ENCODE data around the gene KBTBD2. TPM values are rescaled to one million over a fixed set of nuclear protein-coding genes. Genes with fewer than 3 reads are reported as not detected.
"Not testable (repeated sequence)": the region's sequence is repeated elsewhere in the genome, so short reads cannot be mapped to it uniquely, and the experiment has no call there.

Gene KBTBD2
- total RNA-seq, 1 donor from 2014 or later: 30.8 TPM

- no peak for DNase-seq (ENCODE audit: low spot score)
- intact Hi-C loops (cut with DNase I): loop anchor here (5.0 kb wide), 1 partner anchor 37 kb away; no protein-coding TSS in a partner anchor
Observed at GRCh38 chr7:32865448-32866030, 26.0 kb downstream of the KBTBD2 start.

- DNase-seq (ENCODE audit: low spot score); intact Hi-C loops (cut with DNase I): not testable (repeated sequence)
Observed at GRCh38 chr7:32863872-32864271, 27.7 kb downstream of the KBTBD2 start.

- no peak for DNase-seq (ENCODE audit: low spot score)
- intact Hi-C loops (cut with DNase I): no loop called here
Observed at GRCh38 chr7:32860090-32860489, 31.5 kb downstream of the KBTBD2 start.

GRCh38 chr7:32858648-32859047 is 32.9 kb downstream of the KBTBD2 start:
- no peak for DNase-seq (ENCODE audit: low spot score)

GRCh38 chr7:32857063-32857462 is 34.5 kb downstream of the KBTBD2 start:
- DNase-seq (ENCODE audit: low spot score); intact Hi-C loops (cut with DNase I): not testable (repeated sequence)

More at GRCh38 chr7:32858648-32859047, 32.9 kb downstream of the KBTBD2 start:
- intact Hi-C loops (cut with DNase I): no loop called here

GRCh38 chr7:32855837-32856775 is 35.5 kb downstream of the KBTBD2 start:
- intact Hi-C loops (cut with DNase I); DNase-seq (ENCODE audit: low spot score): not testable (repeated sequence)

- intact Hi-C loops (cut with DNase I); DNase-seq (ENCODE audit: low spot score): not testable (repeated sequence)
Observed at GRCh38 chr7:32850654-32851053, 40.9 kb downstream of the KBTBD2 start.

- intact Hi-C loops (cut with DNase I): loop anchor here (5.0 kb wide), 2 partner anchors 44 to 46 kb away; partner anchors contain the start of gene KBTBD2
- DNase-seq (ENCODE audit: low spot score): not testable (repeated sequence)
Observed at GRCh38 chr7:32848655-32849054, 42.9 kb downstream of the KBTBD2 start.

GRCh38 chr7:32846630-32847225 is 44.8 kb downstream of the KBTBD2 start:
- peak; percentile 94 for DNase-seq (ENCODE audit: low spot score)
- intact Hi-C loops (cut with DNase I): loop anchor here (1.0 to 5.0 kb wide), 3 partner anchors 44 to 96 kb away; partner anchors contain the start of gene KBTBD2

- DNase-seq (ENCODE audit: low spot score): not testable (repeated sequence)
- intact Hi-C loops (cut with DNase I): loop anchor here (5.0 kb wide), 2 partner anchors 42 to 48 kb away; partner anchors contain the start of gene KBTBD2
Observed at GRCh38 chr7:32844748-32845147, 46.8 kb downstream of the KBTBD2 start.

- DNase-seq (ENCODE audit: low spot score); intact Hi-C loops (cut with DNase I): not testable (repeated sequence)
Observed at GRCh38 chr7:32843763-32844162, 47.8 kb downstream of the KBTBD2 start.

- intact Hi-C loops (cut with DNase I); DNase-seq (ENCODE audit: low spot score): not testable (repeated sequence)
Observed at GRCh38 chr7:32839846-32840245, 51.7 kb downstream of the KBTBD2 start.

- intact Hi-C loops (cut with DNase I); DNase-seq (ENCODE audit: low spot score): not testable (repeated sequence)
Observed at GRCh38 chr7:32828996-32829752, 62.4 kb downstream of the KBTBD2 start.

Other genes starting within 250 kb of the KBTBD2 start
- 137 TPM for gene FKBP9, start 65.7 kb upstream of the KBTBD2 start, total RNA-seq
- 21.7 TPM for gene NT5C3A, start 171.0 kb upstream of the KBTBD2 start, total RNA-seq
- 19.3 TPM for gene RP9, start 217.6 kb upstream of the KBTBD2 start, total RNA-seq
- 8.7 TPM for gene BBS9, start 237.8 kb upstream of the KBTBD2 start, total RNA-seq